ENCODE measurements around the gene OLA1.

The OLA1 gene

DNA sequence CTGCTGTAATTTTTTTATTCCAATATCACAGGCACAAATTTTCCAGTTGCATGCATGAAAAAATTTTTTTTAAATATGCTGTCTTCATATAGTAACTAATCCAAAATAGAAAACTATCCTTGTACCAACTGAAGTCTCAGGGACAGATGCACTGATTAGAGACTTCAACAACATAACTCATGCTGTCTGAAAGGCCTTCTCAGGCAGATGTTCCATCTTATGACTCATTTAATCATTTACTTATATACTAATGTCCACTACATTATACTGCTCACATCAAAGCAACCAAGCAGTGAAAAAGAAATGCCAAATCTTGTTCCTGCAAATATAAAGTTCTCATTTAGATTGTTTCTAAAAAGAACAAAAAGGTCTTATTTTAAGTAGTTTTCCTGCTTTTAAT is 53.1 kb downstream of the OLA1 start:
- H3K4me3 ChIP-seq (ENCODE audit: low read depth, low read length), result no peak overlapping the region
- TF ChIP-seq, protein P1, sequence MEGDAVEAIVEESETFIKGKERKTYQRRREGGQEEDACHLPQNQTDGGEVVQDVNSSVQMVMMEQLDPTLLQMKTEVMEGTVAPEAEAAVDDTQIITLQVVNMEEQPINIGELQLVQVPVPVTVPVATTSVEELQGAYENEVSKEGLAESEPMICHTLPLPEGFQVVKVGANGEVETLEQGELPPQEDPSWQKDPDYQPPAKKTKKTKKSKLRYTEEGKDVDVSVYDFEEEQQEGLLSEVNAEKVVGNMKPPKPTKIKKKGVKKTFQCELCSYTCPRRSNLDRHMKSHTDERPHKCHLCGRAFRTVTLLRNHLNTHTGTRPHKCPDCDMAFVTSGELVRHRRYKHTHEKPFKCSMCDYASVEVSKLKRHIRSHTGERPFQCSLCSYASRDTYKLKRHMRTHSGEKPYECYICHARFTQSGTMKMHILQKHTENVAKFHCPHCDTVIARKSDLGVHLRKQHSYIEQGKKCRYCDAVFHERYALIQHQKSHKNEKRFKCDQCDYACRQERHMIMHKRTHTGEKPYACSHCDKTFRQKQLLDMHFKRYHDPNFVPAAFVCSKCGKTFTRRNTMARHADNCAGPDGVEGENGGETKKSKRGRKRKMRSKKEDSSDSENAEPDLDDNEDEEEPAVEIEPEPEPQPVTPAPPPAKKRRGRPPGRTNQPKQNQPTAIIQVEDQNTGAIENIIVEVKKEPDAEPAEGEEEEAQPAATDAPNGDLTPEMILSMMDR (IDR thresholded peaks at IDR 0.05; ENCODE audit: low read depth, low read length), result no peak
- no peak for DNase-seq
- no peaks in the 10 kb centered on the region for H3K27me3 ChIP-seq (ENCODE audit: insufficient read depth, low read depth, severe bottlenecking)
- H3K27ac ChIP-seq, result peak overlapping the region; percentile 42
- H3K9me3 ChIP-seq (ENCODE audit: severe bottlenecking), result no peaks in the 10 kb centered on the region
- H3K36me3 ChIP-seq, result no peaks in the 10 kb centered on the region

DNA sequence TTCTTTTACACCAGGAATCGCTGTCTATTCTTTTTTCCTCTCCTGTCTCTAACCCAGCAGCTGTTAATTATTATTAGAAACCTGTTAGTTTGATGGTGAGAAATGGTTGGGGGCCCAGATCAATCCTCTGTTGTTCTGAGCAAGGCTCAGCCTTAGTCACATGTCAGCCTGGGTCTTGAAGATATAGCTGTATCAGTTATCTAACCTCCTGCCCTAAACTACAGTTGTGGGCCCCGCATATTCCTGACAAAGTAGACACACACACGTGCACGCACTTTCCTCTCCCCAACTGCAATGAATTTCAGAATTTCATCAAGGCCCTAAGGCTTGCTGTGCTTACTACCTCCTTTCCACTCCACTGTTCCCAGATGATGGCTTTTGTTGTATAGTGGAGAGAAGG is 54.6 kb downstream of the OLA1 start:
- DNase-seq, result no peak
- peak overlapping the region; percentile 86 for H3K27ac ChIP-seq
- H3K27me3 ChIP-seq (ENCODE audit: insufficient read depth, low read depth, severe bottlenecking), result no peaks in the 10 kb centered on the region
- no peaks in the 10 kb centered on the region for H3K36me3 ChIP-seq
- no peak overlapping the region for H3K4me3 ChIP-seq (ENCODE audit: low read depth, low read length)
- TF ChIP-seq, protein P1 (IDR thresholded peaks at IDR 0.05; ENCODE audit: low read depth, low read length), result no peak
- no peaks in the 10 kb centered on the region for H3K9me3 ChIP-seq (ENCODE audit: severe bottlenecking)

DNA sequence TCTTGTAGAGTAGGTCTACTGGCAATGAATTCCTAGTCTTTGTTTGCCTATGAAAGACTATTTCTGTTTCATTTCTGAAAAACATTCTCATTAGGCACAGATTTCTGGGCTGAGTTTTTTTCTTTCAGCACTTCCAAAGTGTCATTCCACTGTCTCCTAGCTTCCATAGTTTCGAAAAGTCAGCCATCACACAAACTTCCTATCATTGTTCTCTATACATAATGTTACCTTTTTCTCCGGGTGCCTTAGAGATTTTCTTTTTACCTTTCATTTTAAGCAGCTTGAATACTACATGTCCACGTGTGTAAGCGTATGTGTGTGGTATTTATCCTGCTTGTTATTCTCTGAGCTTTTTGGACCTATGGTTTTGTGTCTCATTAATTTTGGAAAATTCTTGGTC is 55.7 kb downstream of the OLA1 start:
- no peaks in the 10 kb centered on the region for H3K27me3 ChIP-seq (ENCODE audit: insufficient read depth, low read depth, severe bottlenecking)
- H3K27ac ChIP-seq, result peak overlapping the region; percentile 86
- no peak for DNase-seq
- no peaks in the 10 kb centered on the region; the same call in 1 of the 2 replicates for H3K36me3 ChIP-seq
- TF ChIP-seq, protein P1 (IDR thresholded peaks at IDR 0.05; ENCODE audit: low read depth, low read length), result no peak
- no peaks in the 10 kb centered on the region for H3K9me3 ChIP-seq (ENCODE audit: severe bottlenecking)
- H3K4me3 ChIP-seq (ENCODE audit: low read depth, low read length), result no peak overlapping the region

DNA sequence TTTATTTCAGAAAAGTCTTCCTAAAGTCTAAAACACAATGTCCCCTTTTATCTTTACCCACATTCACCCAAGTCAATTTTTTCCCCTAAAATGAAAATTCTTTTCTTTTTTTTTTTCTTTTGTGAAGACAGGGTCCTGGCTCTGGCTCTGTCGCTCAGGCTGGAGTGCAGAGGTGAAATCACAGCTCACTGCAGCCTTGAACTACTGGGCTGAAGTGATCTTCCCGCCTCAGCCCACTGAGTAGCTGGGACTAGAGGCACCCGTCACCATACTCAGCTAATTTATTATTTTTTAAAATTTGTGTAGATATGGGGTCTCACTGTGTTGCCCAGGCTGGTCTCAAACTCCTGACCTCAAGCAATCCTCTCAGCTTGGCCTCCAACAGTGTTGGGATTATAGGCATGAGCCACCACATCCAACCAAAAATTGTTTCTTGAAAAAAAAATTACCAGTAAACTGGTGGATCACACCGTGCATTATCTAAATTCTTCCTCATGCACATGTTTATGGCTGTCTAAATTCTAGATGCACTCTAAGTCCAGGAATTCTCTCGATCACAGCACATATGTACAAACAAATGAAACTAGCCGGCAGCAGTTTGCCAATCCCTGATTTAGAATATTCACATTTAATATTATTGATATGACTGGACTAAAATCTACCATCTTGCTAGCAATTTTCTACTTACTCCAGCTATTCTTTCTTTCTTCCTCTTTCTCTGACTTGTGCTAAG is 56.8 kb downstream of the OLA1 start:
- Histone ChIP-seq H3K27ac (no peak overlapping the region), H3K36me3 (no peaks in the 10 kb centered on the region; the same call in 1 of the 2 replicates), H3K9me3 (ENCODE audit: severe bottlenecking) (no peaks in the 10 kb centered on the region), H3K4me3 (ENCODE audit: low read depth, low read length) (no peak overlapping the region), H3K27me3 (ENCODE audit: insufficient read depth, low read depth, severe bottlenecking) (no peaks in the 10 kb centered on the region)
- DNase-seq, result no peak
- TF ChIP-seq, protein P1 (IDR thresholded peaks at IDR 0.05; ENCODE audit: low read depth, low read length), result no peak

DNA sequence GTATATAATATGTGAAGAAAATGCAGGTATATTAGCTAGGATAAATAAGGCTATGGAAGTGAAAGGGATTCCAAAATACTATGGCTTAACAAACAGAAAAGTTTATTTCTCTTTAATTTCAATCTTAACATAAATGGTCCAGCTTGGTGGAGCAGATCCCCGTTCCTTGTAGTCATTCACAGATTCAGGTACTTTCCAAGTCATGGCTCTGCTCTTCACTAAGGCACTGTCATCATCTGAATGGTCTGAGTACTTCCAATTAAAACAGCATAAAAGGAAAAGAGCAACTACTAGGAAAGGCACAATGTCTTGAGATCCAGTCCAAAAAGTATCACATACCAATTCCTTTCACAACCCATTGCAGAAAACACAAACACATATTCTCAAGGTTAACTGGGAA is 63.4 kb downstream of the OLA1 start:
- no peak overlapping the region for H3K4me3 ChIP-seq (ENCODE audit: low read depth, low read length)

More for the DNA sequence above, 63.4 kb downstream of the OLA1 start:
- H3K9me3 ChIP-seq (ENCODE audit: severe bottlenecking), result no peaks in the 10 kb centered on the region
- TF ChIP-seq, protein P1 (IDR thresholded peaks at IDR 0.05; ENCODE audit: low read depth, low read length), result no peak
- H3K27ac ChIP-seq, result no peak overlapping the region
- no peak for DNase-seq
- H3K36me3 ChIP-seq, result peaks cover 7% of the 10 kb centered on the region
- no peaks in the 10 kb centered on the region for H3K27me3 ChIP-seq (ENCODE audit: insufficient read depth, low read depth, severe bottlenecking)

Measured in WERI-Rb-1 (cell line).